ENCODE measurements around the gene DNAJC18. TPM values are rescaled to one million over a fixed set of nuclear protein-coding genes. Genes with fewer than 3 reads are reported as not detected.

The DNAJC18 gene
- total RNA-seq, 4 donors from 2014 or later, result 7.6 to 27.7 (median 14.5) TPM

GRCh38 chr5:139456776-139457175 is 17.5 kb upstream of the DNAJC18 start:
- no peak overlapping the region for H3K27ac ChIP-seq
- H3K27me3 ChIP-seq, result no peaks in the 10 kb centered on the region
- ATAC-seq, result no peak
- H3K9me3 ChIP-seq, result no peaks in the 10 kb centered on the region
- WGBS, 2 donors (ENCODE audit: low coverage in 1 of 2), result 60% methylated on average over 1 of the region's 12 CpGs; no CpG with 5 or more reads in 1 of the 2 donors
- no peak overlapping the region for H3K4me3 ChIP-seq
- TF ChIP-seq, protein P1, sequence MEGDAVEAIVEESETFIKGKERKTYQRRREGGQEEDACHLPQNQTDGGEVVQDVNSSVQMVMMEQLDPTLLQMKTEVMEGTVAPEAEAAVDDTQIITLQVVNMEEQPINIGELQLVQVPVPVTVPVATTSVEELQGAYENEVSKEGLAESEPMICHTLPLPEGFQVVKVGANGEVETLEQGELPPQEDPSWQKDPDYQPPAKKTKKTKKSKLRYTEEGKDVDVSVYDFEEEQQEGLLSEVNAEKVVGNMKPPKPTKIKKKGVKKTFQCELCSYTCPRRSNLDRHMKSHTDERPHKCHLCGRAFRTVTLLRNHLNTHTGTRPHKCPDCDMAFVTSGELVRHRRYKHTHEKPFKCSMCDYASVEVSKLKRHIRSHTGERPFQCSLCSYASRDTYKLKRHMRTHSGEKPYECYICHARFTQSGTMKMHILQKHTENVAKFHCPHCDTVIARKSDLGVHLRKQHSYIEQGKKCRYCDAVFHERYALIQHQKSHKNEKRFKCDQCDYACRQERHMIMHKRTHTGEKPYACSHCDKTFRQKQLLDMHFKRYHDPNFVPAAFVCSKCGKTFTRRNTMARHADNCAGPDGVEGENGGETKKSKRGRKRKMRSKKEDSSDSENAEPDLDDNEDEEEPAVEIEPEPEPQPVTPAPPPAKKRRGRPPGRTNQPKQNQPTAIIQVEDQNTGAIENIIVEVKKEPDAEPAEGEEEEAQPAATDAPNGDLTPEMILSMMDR (IDR thresholded peaks at IDR 0.05), result no peak
- TF ChIP-seq POLR2A (IDR thresholded peaks at IDR 0.05), result no peak
- TF ChIP-seq POLR2AphosphoS5 (IDR thresholded peaks at IDR 0.05), result no peak
- TF ChIP-seq EP300 (IDR thresholded peaks at IDR 0.05), result no peak
- H3K4me1 ChIP-seq, result no peaks in the 10 kb centered on the region
- no peaks in the 10 kb centered on the region for H3K36me3 ChIP-seq

- Histone ChIP-seq H3K36me3 (no peaks in the 10 kb centered on the region), H3K9me3 (no peaks in the 10 kb centered on the region), H3K27me3 (no peaks in the 10 kb centered on the region), H3K27ac (no peak overlapping the region), H3K4me1 (no peaks in the 10 kb centered on the region), H3K4me3 (no peak overlapping the region)
- TF ChIP-seq POLR2A (IDR thresholded peaks at IDR 0.05), result no peak
- no peak for TF ChIP-seq EP300 (IDR thresholded peaks at IDR 0.05)
- TF ChIP-seq, protein P1 (IDR thresholded peaks at IDR 0.05), result no peak
- TF ChIP-seq POLR2AphosphoS5 (IDR thresholded peaks at IDR 0.05), result no peak
- ATAC-seq, result no peak
- 60 to 88% methylated on average over 2 to 4 of the region's 11 CpGs for WGBS, 2 donors (ENCODE audit: low coverage in 1 of 2)
Measured at GRCh38 chr5:139454568-139455290, 15.4 kb upstream of the DNAJC18 start.

DNA sequence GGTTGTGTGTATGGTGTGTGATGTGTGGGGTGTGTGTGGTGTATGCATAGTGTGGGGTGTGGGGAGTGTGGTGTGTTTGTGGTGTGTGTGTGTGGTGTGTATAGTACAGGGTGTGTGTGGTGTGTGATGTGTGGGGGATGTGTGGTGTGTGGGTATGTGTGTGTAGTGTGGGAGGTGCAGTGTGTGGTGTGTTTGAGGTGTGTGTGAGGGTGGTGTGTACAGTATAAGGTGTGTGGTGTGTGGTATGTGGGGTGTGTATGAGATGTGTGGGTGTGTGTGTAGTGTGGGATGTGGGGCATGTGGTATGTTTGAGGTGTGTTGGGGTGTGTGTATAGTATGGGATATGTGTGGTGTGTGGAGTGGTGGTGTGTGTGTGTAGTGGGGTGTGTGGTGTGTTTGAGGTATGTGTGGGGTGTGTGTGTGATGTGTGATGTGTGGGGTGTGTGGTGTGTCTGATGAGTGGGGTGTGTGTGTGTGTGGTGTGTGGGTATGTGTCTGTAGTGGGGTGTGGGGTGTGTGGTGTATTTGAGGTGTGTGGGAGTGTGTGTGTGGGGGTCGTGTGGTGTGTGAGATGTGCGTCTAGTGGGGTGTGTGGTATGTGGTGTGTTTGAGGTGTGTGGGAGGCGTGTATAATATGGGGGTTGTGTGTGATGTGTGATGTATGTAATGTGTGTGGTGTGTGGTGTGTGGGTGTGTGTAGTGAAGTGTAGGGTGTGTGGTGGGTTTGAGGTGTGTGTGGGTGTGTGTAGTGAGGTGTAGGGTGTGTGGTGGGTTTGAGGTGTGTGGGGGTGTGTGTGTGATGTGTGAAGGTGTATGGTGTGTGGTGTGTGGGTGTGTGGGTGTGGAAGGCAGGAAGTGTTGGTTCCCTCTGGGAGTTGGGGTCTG is 14.6 kb upstream of the DNAJC18 start:
- WGBS, 2 donors (ENCODE audit: low coverage in 1 of 2), result 69 to 76% methylated on average over 3 of the region's 3 CpGs
- Histone ChIP-seq H3K4me3 (no peak overlapping the region), H3K9me3 (no peaks in the 10 kb centered on the region), H3K36me3 (no peaks in the 10 kb centered on the region), H3K27me3 (no peaks in the 10 kb centered on the region), H3K27ac (no peak overlapping the region), H3K4me1 (no peaks in the 10 kb centered on the region)
- TF ChIP-seq POLR2AphosphoS5 (IDR thresholded peaks at IDR 0.05), result no peak
- no peak for TF ChIP-seq POLR2A (IDR thresholded peaks at IDR 0.05)
- no peak for TF ChIP-seq EP300 (IDR thresholded peaks at IDR 0.05)
- TF ChIP-seq, protein P1 (IDR thresholded peaks at IDR 0.05), result no peak
- no peak for ATAC-seq

- no peaks in the 10 kb centered on the region for H3K27me3 ChIP-seq
- peak; percentile 20 for ATAC-seq
- H3K36me3 ChIP-seq, result no peaks in the 10 kb centered on the region
- WGBS, 2 donors (ENCODE audit: low coverage in 1 of 2), result 65 to 71% methylated on average over 3 of the region's 3 CpGs
- no peak overlapping the region for H3K27ac ChIP-seq
- TF ChIP-seq EP300 (IDR thresholded peaks at IDR 0.05) (no peak), POLR2AphosphoS5 (IDR thresholded peaks at IDR 0.05) (no peak), POLR2A (IDR thresholded peaks at IDR 0.05) (no peak)
- TF ChIP-seq, protein P1 (IDR thresholded peaks at IDR 0.05), result no peak
- no peaks in the 10 kb centered on the region for H3K4me1 ChIP-seq
- no peak overlapping the region for H3K4me3 ChIP-seq
- no peaks in the 10 kb centered on the region for H3K9me3 ChIP-seq
Measured at GRCh38 chr5:139451878-139452660, 12.7 kb upstream of the DNAJC18 start.

Measured in gastroesophageal sphincter (tissue), 4 donors.